Neural crest cell (in vitro differentiated cells): Measurements from ENCODE around the gene FBXW5. TPM values are rescaled to one million over a fixed set of nuclear protein-coding genes. Genes with fewer than 3 reads are reported as not detected.
A peak's percentile ranks its signal among the peaks of the same experiment; 100 is the strongest.

Source experiments
- DNase-seq: peaks from one replicate; pipeline ENCODE4 v3.0.0; 2021; ENCODE audit warnings: low read depth, mixed read lengths, low spot score
- H3K27ac Mint-ChIP-seq: one replicate; pipeline ENCODE4 v1.8.0; 2021; ENCODE audit warnings: mild to moderate bottlenecking, mixed read lengths; ENCODE audit not compliant: unreplicated experiment
- H3K27me3 Mint-ChIP-seq: 2 replicates; pipeline ENCODE4 v1.8.0; 2021; ENCODE audit warnings: low read depth, mild to moderate bottlenecking, mixed read lengths
- H3K36me3 Mint-ChIP-seq: 2 replicates; pipeline ENCODE4 v1.8.0; 2021; ENCODE audit warnings: low read depth, mild to moderate bottlenecking, mixed read lengths
- H3K4me1 Mint-ChIP-seq: 2 replicates; pipeline ENCODE4 v1.8.0; 2021; ENCODE audit warnings: mixed read lengths
- H3K4me3 Mint-ChIP-seq: one replicate; pipeline ENCODE4 v1.8.0; 2021; ENCODE audit warnings: mild to moderate bottlenecking, mixed read lengths
- H3K9me3 Mint-ChIP-seq: 2 replicates; pipeline ENCODE4 v1.8.0; 2021; ENCODE audit warnings: mixed read lengths
- total RNA-seq: library from RNA; stranded (reverse); gene quantifications from 2 replicates; pipeline ENCODE4 v1.2.1, GENCODE V29; 2021
- TF ChIP-seq, protein P1 (sequence below): fragments of 200-600 bp; sonication (generic); conservative IDR thresholded peaks from 2 replicates; pipeline ENCODE4 v1.5.0; 2021; ENCODE audit warnings: antibody characterized with exemption, mild to moderate bottlenecking

The FBXW5 gene
- total RNA-seq, 1 donor from 2014 or later: 81.2 TPM

DNA sequence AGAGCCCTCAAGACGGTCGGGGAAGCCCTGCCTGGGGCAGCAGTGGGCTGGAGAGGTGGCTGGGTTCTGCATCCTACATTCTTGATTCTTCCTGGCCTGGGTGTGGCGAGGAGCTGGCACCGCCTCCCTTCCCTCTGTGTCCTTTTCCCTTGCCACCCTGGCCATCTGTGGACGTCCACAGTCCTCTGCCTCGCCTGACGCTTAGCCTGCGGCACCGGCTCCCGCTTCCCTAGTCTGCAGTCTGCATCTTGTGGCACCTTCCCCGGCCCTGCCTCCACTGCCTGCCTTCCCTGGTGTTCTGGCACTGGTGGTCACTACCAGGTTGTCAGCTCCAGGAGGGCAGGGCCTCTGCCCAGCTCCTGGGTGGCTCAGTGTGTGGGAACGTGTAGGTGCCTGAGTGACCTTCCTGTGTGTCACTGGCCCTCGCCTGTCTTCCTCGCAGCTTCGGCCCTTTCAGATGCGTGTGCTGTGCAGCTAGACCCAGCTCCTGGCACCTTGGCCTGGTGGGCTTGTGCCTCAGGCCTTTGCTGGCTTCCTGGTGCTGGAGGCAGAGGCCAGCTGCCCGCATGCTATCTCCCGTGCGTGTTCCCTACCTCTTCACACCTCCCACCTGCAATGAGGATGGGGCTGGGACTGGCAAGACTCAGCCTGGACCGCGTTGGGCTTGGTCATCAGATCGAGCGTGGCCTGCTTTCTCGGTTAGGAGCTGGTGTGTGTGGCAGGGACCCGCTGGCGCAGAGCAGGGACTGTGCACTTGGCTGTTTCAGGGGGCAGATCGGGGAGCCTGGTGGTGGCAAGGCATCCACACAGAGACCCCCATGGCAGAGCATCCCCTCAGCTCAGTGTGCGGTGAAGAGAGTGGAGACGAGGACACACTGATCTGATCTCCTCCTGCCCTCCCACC, 37.3 kb downstream of the FBXW5 start:
- H3K36me3 Mint-ChIP-seq: peaks cover 3% of the 10 kb centered on the region
- no peaks in the 10 kb centered on the region for H3K27me3 Mint-ChIP-seq
- no peaks in the 10 kb centered on the region for H3K4me1 Mint-ChIP-seq
- DNase-seq: no peak
- H3K27ac Mint-ChIP-seq: peak overlapping the region; percentile 62
- TF ChIP-seq, protein P1, sequence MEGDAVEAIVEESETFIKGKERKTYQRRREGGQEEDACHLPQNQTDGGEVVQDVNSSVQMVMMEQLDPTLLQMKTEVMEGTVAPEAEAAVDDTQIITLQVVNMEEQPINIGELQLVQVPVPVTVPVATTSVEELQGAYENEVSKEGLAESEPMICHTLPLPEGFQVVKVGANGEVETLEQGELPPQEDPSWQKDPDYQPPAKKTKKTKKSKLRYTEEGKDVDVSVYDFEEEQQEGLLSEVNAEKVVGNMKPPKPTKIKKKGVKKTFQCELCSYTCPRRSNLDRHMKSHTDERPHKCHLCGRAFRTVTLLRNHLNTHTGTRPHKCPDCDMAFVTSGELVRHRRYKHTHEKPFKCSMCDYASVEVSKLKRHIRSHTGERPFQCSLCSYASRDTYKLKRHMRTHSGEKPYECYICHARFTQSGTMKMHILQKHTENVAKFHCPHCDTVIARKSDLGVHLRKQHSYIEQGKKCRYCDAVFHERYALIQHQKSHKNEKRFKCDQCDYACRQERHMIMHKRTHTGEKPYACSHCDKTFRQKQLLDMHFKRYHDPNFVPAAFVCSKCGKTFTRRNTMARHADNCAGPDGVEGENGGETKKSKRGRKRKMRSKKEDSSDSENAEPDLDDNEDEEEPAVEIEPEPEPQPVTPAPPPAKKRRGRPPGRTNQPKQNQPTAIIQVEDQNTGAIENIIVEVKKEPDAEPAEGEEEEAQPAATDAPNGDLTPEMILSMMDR: no peak
- no peaks in the 10 kb centered on the region for H3K9me3 Mint-ChIP-seq
- no peak overlapping the region for H3K4me3 Mint-ChIP-seq

DNA sequence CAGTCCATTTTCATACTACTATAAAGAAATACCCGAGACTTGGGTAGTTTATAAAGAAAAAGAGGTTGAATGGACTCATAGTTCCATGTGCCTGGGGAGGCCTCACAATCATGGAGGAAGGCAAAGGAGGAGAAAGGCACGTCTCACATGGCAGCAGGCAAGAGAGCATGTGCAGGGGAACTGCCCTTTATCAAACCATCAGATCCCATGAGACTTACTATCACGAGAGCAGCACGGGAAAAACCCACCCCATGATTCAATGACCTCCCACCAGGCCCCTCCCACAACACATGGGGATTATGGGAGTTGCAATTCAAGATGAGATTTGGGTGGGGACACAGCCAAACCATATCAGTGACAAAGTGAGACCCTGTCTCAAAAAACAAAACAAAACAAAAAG, 38.3 kb downstream of the FBXW5 start:
- TF ChIP-seq, protein P1: no peak
- Mint-ChIP-seq H3K4me3 (no peak overlapping the region), H3K36me3 (peaks cover 3% of the 10 kb centered on the region), H3K27me3 (no peaks in the 10 kb centered on the region), H3K27ac (peak overlapping the region; percentile 5), H3K9me3 (no peaks in the 10 kb centered on the region), H3K4me1 (no peaks in the 10 kb centered on the region)
- DNase-seq: no peak

DNA sequence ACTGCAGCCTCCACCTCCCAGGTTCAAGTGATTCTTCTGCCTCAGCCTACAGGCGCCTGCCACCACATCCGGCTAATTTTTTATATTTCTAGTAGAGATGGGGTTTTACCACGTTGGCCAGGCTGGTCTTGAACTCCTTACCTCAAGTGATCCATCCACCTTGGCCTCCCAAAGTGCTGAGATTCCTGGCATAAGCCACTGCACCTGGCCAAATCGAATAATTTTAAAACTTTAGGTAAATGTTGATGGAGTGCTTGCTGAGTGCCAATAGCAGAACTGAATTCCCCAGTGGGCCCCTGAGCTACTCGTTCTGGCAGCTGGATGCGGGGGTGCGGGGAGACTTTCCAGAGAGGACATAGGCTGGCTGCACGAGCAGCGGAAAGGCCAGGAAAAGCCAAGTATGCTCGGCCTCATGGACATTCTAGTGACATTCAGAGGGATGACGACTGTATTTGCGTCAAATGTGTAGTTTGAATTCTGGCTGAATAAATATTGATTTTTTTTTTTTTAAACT, 41.4 kb downstream of the FBXW5 start:
- Mint-ChIP-seq H3K4me3 (no peak overlapping the region), H3K27me3 (no peaks in the 10 kb centered on the region), H3K4me1 (no peaks in the 10 kb centered on the region), H3K27ac (no peak overlapping the region), H3K9me3 (no peaks in the 10 kb centered on the region), H3K36me3 (peaks cover 3% of the 10 kb centered on the region)
- no peak for DNase-seq
- TF ChIP-seq, protein P1: no peak

DNA sequence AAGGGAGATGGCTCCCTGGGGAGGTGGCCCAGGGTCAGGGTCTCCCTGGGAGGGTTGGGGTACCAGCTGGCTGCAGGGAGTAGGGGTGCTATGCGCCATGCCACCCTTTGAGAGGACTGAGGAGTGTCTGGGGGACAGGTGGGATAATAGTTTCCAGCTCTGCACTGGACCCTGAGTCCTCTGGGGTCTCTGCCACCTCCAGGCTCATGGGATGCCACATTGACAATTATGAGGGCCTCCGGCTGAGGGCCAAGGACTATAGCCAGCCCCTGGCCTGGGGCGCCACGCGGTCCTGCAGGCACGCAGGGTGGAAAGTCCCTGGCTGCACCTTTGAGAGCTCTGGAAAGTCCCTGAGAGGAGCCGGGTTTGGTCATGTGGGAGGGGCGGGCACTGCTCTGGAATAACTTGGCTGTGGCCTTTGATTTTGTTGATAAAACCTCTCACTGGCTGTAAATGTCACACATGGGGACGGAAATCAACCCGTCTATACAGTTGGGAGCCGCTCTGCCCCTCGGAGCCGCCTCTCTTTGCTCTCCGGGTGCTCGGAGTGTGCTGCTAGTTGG, 42.2 kb downstream of the FBXW5 start:
- Mint-ChIP-seq H3K4me3 (no peak overlapping the region), H3K27me3 (no peaks in the 10 kb centered on the region), H3K27ac (no peak overlapping the region), H3K4me1 (no peaks in the 10 kb centered on the region), H3K36me3 (peaks cover 3% of the 10 kb centered on the region), H3K9me3 (no peaks in the 10 kb centered on the region)
- DNase-seq: no peak
- TF ChIP-seq, protein P1: no peak

DNA sequence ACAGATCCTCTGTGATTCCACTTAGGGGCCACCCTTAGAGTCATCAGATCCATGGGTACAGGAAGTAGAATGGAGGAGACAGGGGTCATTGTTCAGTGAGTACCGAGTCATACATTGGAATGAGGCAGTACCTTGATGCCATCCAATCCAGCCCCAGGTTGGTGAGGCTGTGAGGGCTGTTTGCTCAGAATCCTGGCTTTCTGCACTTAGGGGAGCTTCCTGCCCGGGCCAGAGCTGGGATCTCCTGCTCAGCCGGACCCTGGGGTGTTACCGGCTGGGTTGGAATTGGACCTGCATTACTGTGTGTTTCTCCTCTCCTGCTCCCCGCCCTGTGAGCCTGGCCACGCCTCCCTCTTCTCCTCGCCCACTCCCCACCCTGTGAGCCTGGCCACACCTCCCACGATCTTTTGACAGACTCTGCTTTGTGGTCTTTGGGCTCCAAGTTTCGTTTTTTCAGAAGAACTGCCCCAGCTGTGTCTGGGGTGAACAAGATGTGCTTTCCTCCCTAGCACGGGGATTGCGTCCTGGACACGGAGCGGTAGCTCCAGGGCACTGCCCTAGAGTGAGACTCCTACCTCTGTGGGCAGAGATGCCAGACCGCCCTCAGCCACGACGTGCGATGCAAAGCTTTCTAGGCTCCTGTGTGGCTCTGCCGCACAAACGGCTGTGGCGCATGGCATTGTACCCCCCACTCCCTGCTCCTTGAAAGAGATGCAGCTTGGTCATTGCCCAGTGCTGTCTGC, 42.9 kb downstream of the FBXW5 start:
- DNase-seq: no peak

More for the DNA sequence above, 42.9 kb downstream of the FBXW5 start:
- Mint-ChIP-seq H3K36me3 (peaks cover 3% of the 10 kb centered on the region), H3K27me3 (no peaks in the 10 kb centered on the region), H3K4me3 (no peak overlapping the region), H3K27ac (no peak overlapping the region), H3K9me3 (no peaks in the 10 kb centered on the region), H3K4me1 (no peaks in the 10 kb centered on the region)
- TF ChIP-seq, protein P1: no peak
